GM19324 (cell line): ENCODE data around the gene LRMDA.

Experiments
- ATAC-seq: cut with Tn5 transposase; IDR thresholded peaks from one replicate; pipeline ENCODE4 v1.9.1; 2021; ENCODE audit warnings: mild to moderate bottlenecking, moderate library complexity; ENCODE audit not compliant: unreplicated experiment, low FRiP score

The LRMDA gene

GRCh38 chr10:76152186-76152585 lies 720.8 kb downstream of the LRMDA start:
- ATAC-seq = no peak

GRCh38 chr10:76155961-76156360 lies 724.5 kb downstream of the LRMDA start:
- ATAC-seq = no peak

GRCh38 chr10:76160446-76161300 lies 729.2 kb downstream of the LRMDA start:
- ATAC-seq = no peak

- no peak for ATAC-seq
These were observed 729.8 kb downstream of the LRMDA start for GRCh38 chr10:76161301-76161582.

- ATAC-seq = no peak
These were observed 737.0 kb downstream of the LRMDA start for GRCh38 chr10:76168437-76168836.

GRCh38 chr10:76169246-76169645 lies 737.8 kb downstream of the LRMDA start:
- no peak for ATAC-seq

- no peak for ATAC-seq
These were observed 740.6 kb downstream of the LRMDA start for GRCh38 chr10:76172020-76172419.

- no peak for ATAC-seq
These were observed 744.2 kb downstream of the LRMDA start for GRCh38 chr10:76175533-76176165.

GRCh38 chr10:76176166-76176550 lies 744.7 kb downstream of the LRMDA start:
- ATAC-seq = no peak

GRCh38 chr10:76177936-76178335 lies 746.5 kb downstream of the LRMDA start:
- no peak for ATAC-seq

- no peak for ATAC-seq
These were observed 747.3 kb downstream of the LRMDA start for GRCh38 chr10:76178532-76179292.

GRCh38 chr10:76179806-76180205 lies 748.4 kb downstream of the LRMDA start:
- no peak for ATAC-seq

GRCh38 chr10:76184647-76185046 lies 753.2 kb downstream of the LRMDA start:
- ATAC-seq = no peak

GRCh38 chr10:76185471-76186301 lies 754.3 kb downstream of the LRMDA start:
- ATAC-seq = no peak

GRCh38 chr10:76188216-76188615 lies 756.8 kb downstream of the LRMDA start:
- no peak for ATAC-seq

GRCh38 chr10:76190634-76191270 lies 759.3 kb downstream of the LRMDA start:
- ATAC-seq = no peak

GRCh38 chr10:76191336-76191735 lies 759.9 kb downstream of the LRMDA start:
- no peak for ATAC-seq

GRCh38 chr10:76192151-76192550 lies 760.7 kb downstream of the LRMDA start:
- no peak for ATAC-seq

GRCh38 chr10:76192694-76193320 lies 761.4 kb downstream of the LRMDA start:
- ATAC-seq = no peak
